AG09309 (cell line): ENCODE measurements around the gene NGF.

ENCODE experiments used
- DNase-seq: peaks from one replicate; pipeline ENCODE4 v3.0.0-alpha.2; 2010; ENCODE audit warnings: low read depth
- H3K4me3 ChIP-seq: 2 replicates; pipeline ENCODE4 v1.5.1; 2011; ENCODE audit warnings: mild to moderate bottlenecking, low read depth, low read length, moderate library complexity; ENCODE audit not compliant: control insufficient read depth
- TF ChIP-seq, protein P1 (sequence below): IDR thresholded peaks from 2 replicates; pipeline ENCODE4 v1.5.1; 2011; ENCODE audit warnings: mild to moderate bottlenecking, low read depth, low read length, inconsistent platforms; ENCODE audit not compliant: insufficient read depth, control insufficient read depth; ENCODE audit errors: missing control alignments

Gene NGF

DNA sequence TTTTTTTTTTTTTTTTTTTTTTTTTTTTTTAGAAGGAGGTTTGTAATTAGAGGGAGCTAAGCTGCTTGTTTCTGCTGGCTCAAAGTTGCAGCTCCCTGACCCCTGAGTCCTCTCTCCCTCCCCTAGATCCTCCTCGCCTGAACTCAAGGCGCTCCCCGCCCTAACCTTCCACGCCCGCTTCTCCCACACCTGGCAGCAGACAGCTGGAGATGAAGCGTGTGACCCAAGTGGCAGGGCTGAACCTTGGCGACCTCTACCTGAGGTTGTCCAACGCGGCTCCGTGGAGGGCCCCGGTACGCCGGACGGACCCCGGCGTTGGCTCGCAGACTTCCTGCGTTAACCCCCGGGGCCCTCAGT, 795 bp downstream of the NGF start:
- no peak for DNase-seq
- TF ChIP-seq, protein P1, sequence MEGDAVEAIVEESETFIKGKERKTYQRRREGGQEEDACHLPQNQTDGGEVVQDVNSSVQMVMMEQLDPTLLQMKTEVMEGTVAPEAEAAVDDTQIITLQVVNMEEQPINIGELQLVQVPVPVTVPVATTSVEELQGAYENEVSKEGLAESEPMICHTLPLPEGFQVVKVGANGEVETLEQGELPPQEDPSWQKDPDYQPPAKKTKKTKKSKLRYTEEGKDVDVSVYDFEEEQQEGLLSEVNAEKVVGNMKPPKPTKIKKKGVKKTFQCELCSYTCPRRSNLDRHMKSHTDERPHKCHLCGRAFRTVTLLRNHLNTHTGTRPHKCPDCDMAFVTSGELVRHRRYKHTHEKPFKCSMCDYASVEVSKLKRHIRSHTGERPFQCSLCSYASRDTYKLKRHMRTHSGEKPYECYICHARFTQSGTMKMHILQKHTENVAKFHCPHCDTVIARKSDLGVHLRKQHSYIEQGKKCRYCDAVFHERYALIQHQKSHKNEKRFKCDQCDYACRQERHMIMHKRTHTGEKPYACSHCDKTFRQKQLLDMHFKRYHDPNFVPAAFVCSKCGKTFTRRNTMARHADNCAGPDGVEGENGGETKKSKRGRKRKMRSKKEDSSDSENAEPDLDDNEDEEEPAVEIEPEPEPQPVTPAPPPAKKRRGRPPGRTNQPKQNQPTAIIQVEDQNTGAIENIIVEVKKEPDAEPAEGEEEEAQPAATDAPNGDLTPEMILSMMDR, result no peak
- H3K4me3 ChIP-seq, result peak overlapping the region; percentile 96

DNA sequence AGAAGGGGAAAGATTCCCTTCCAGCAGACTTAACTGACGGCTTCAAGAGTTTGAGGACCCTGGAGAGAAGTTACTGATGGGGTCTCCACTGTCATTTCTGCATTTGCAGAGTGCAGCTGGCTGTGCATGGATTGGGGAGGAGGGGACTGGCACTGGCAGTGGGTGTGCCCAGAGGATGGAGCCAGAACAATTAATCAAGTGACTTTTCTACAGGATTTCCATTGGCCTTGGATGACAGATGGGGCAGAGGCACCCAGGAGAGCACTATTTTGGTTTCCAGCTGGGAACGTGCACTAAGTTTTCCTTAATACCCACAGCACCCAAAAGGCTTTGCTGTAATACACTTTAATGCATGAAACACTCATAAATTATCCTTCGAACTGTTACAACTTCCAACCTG, 1.3 kb downstream of the NGF start:
- H3K4me3 ChIP-seq, result peak overlapping the region; percentile 96
- DNase-seq, result no peak
- TF ChIP-seq, protein P1, result no peak

DNA sequence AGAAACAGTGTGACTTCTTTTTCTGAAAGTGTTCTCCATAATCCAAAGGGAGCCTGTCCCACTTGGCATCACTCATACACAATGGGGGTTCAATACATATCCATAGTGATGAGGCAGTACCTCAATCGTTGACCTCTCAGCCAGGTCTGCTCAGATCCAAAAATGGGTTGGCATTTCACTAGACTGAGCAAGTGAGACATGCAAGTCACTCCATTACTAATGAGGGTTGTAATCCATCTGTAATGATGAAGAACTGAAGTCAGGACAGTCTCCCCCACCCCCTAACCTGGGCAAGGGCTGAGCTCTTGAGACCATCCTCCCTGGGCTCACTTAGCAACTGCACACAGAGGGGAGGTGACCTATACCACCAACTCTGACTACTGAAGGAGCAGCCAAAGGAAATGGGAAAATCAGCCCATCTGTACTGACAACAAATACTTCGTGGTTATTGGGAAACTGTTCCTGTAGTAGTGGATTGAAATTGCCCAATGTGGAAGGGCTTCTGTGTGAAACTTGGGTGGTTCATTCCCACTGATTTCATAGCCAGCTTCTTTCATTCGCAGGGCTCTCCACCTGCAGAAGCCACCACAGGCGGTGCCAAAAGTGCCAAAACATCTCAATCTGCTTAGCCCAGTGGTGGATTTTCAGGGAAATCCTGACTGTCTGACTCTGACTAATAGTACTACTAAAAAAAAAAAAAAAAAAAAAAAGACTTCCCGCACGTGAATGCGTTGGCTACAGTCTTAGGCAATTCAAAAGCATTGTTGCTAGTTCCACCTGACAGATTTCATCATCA, 5.0 kb downstream of the NGF start:
- DNase-seq, result peak; percentile 91
- H3K4me3 ChIP-seq, result no peak overlapping the region
- TF ChIP-seq, protein P1, result no peak

DNA sequence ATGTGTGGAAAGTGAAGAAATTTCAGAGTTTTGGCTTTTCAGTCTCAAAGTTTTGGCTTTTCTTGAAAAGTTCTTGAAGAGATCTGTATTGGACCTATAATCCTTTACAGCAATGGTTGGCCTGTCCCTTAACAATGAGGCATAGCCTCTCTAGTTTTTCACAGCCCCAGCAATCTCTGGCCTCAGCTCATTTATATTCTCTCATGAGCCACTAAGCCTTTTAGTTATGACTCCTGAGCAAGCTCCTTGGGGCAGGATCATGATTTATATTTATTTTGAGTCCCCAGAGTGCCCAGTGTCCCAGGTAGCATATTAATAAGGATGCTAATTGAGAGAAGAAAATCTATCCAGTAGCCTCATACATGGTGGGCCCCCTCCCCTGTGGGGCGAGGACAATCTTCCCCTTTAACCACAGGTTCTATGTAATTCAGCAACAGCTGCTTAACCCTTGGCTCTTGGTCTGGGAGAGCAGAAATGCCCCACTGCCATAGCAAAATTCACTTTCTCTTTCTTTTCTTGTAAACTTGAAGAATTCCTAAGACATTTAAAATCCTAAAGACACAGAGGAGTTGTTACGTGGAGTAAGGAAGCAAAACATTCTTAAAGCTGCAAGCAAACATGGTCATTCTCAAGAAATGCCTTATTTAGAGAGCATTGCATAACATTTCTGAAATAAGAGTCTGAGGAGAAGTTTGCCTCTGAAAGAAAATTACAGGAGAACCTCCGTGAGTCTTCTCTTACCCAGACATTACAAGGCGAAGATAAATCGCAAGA, 6.3 kb downstream of the NGF start:
- H3K4me3 ChIP-seq, result no peak overlapping the region
- TF ChIP-seq, protein P1, result no peak
- DNase-seq, result no peak

DNA sequence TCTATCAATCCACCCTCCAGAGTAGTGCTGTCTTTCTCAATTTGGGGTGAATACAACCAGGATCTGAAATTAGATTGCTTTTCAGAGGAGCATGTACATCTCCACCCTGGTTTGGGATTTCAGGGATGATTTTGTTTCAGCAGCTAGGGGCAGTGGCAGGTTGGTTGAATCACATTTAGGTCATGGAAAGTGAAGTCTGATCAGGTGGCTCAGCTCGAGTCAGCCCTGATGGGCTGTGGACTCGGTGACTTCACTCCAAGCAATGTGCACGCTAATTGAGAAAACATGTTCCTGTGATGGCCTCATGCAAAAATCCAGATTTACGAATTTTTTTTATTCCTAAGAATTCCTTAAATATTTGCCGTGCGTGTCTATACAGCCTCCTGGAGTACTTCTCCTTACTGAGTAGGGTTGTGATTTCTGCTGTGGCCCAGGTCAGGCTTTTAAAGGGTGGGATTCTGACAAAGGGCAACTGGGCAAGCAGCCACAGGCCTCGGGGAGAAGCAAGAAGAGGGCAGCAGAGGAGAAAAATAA, 7.5 kb downstream of the NGF start:
- H3K4me3 ChIP-seq, result no peak overlapping the region
- DNase-seq, result peak; percentile 79
- TF ChIP-seq, protein P1, result peak; percentile 38

DNA sequence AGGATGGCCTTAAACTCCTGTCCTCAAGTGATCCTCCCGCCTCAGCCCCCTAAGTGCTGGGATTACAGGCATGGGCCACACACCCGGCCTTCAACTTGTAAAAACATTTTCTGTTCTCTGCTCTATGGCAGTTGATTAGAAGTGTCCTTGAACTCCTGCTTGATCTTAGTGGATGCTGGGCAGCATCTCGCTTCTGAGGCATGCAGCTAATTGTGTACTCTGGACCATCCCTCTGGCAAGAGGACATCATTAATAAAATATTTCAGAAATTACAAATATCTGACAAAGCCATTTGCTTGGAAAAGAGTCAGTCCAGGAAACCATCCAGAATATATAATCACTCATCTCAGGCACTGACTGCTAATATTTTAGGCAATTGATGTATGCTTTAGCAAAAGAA, 8.1 kb downstream of the NGF start:
- DNase-seq, result no peak

More for the DNA sequence above, 8.1 kb downstream of the NGF start:
- H3K4me3 ChIP-seq, result no peak overlapping the region
- TF ChIP-seq, protein P1, result no peak
